Keratinocyte (primary cell): ENCODE measurements around the gene ACSS1. TPM values are rescaled to one million over a fixed set of nuclear protein-coding genes. Genes with fewer than 3 reads are reported as not detected.
A peak's percentile ranks its signal among the peaks of the same experiment; 100 is the strongest.

ENCODE experiments used
- DNase-seq: peaks from one replicate; pipeline ENCODE4 v3.0.0-alpha.2; 2011; ENCODE audit warnings: low read depth, missing footprints, low spot score
- FAIRE-seq: peaks from 2 replicates; lab custom pipeline; 2011; peaks lifted over from hg19 to GRCh38; lab: Jason Lieb, UNC
- H2AFZ ChIP-seq: 2 replicates; pipeline ENCODE4 v1.6.0; 2012; ENCODE audit warnings: low read length, control low read depth, inconsistent platforms; ENCODE audit not compliant: control insufficient read depth
- H3K27ac ChIP-seq: 2 replicates; pipeline ENCODE4 v1.5.1; 2011; ENCODE audit warnings: low read length; ENCODE audit not compliant: control insufficient read depth, insufficient read depth
- H3K27me3 ChIP-seq: 3 replicates; pipeline ENCODE4 v1.6.0; 2011; ENCODE audit warnings: low read length; ENCODE audit not compliant: control insufficient read depth, insufficient read depth; ENCODE audit errors: extremely low read depth
- H3K36me3 ChIP-seq, 2 experiments: 2 replicates in 1 of 2; 3 replicates in 1 of 2; pipeline ENCODE4 v1.5.1; 2011; ENCODE audit warnings: low read length in 2 of 2, mild to moderate bottlenecking in 1 of 2; ENCODE audit not compliant: control insufficient read depth in 2 of 2, insufficient read depth in 2 of 2; ENCODE audit errors: extremely low read depth in 1 of 2
- H3K4me1 ChIP-seq: 3 replicates; pipeline ENCODE4 v1.5.1; 2011; ENCODE audit warnings: low read length; ENCODE audit not compliant: control insufficient read depth, insufficient read depth; ENCODE audit errors: extremely low read depth
- H3K4me2 ChIP-seq: 3 replicates; pipeline ENCODE4 v1.6.0; 2011; ENCODE audit warnings: low read depth, low read length; ENCODE audit not compliant: control insufficient read depth, insufficient read depth; ENCODE audit errors: extremely low read depth
- H3K4me3 ChIP-seq, 3 experiments: fragments of 200-600 bp in 1 of 3; sonication (generic) in 1 of 3; 2 replicates in 2 of 3; 3 replicates in 1 of 3; pipeline ENCODE4 v1.5.1; 2011 to 2016; ENCODE audit warnings: low read length in 3 of 3, mild to moderate bottlenecking in 3 of 3, control low read depth in 2 of 3, inconsistent platforms in 1 of 3, low read depth in 1 of 3, mixed read lengths in 1 of 3, mixed run types in 1 of 3, moderate library complexity in 1 of 3; ENCODE audit not compliant: control insufficient read depth in 2 of 3, insufficient read depth in 2 of 3; ENCODE audit errors: extremely low read depth in 1 of 3
- H3K79me2 ChIP-seq: 2 replicates; pipeline ENCODE4 v1.6.0; 2012; ENCODE audit warnings: low read length; ENCODE audit not compliant: control insufficient read depth, insufficient read depth
- H3K9ac ChIP-seq: 3 replicates; pipeline ENCODE4 v1.6.0; 2011; ENCODE audit warnings: low read length; ENCODE audit not compliant: control insufficient read depth, insufficient read depth; ENCODE audit errors: extremely low read depth
- H3K9me1 ChIP-seq: 3 replicates; pipeline ENCODE4 v1.6.0; 2011; ENCODE audit warnings: low read length; ENCODE audit not compliant: control insufficient read depth, insufficient read depth; ENCODE audit errors: extremely low read depth
- H3K9me3 ChIP-seq: 2 replicates; pipeline ENCODE4 v1.5.1; 2012; ENCODE audit warnings: low read depth, low read length; ENCODE audit not compliant: control insufficient read depth
- H4K20me1 ChIP-seq: 3 replicates; pipeline ENCODE4 v1.6.0; 2011; ENCODE audit warnings: low read length; ENCODE audit not compliant: control insufficient read depth, insufficient read depth; ENCODE audit errors: extremely low read depth
- CTCF ChIP-seq, 3 experiments: IDR thresholded peaks in 1 of 3; conservative IDR thresholded peaks in 1 of 3; optimal IDR thresholded peaks in 1 of 3; 2 replicates in 2 of 3; 3 replicates in 1 of 3; pipeline versions ENCODE3 to v1.5.1; 2011; ENCODE audit warnings: low read length in 3 of 3, mild to moderate bottlenecking in 3 of 3, moderate library complexity in 2 of 3, control low read depth in 1 of 3, inconsistent platforms in 1 of 3; ENCODE audit not compliant: insufficient read depth in 2 of 3; ENCODE audit errors: extremely low read depth in 1 of 3
- EZH2 ChIP-seq: IDR thresholded peaks from one replicate; pipeline ENCODE4 v1.6.1; 2012; ENCODE audit warnings: inconsistent platforms, mild to moderate bottlenecking, low read length, moderate library complexity
- dilution Hi-C: fragments of 300-500 bp; cut with MboI; formaldehyde crosslinking; loops from one replicate; pipeline ENCODE4 v1.7.0; 2020; ENCODE audit warnings: low sequenced_read_pairs; ENCODE audit not compliant: extremely low pct_ligation_motif_present
- polyA plus RNA-seq, 5 experiments: library from polyadenylated mRNA; depleted of rRNA in 3 of 5; stranded (reverse) in 3 of 5; stranded (forward) in 1 of 5; unstranded in 1 of 5; fragments of >200 nt; gene quantifications; 1 replicate in 1 of 5; 2 replicates in 3 of 5; 3 replicates in 1 of 5; pipeline versions ENCODE4 v1.2.1 to v1.2.3, GENCODE V29; 2011 to 2012; ENCODE audit warnings: missing spikeins in 2 of 5, low read depth in 1 of 5, low replicate concordance in 1 of 5

ACSS1 gene
- polyA plus RNA-seq, 1 donor (not counting 4 experiments of a cell fraction or from before 2014, with no cell fraction given) = 1.5 TPM

- peak overlapping the region in 1 of 3 experiments; percentile 88 for H3K4me3 ChIP-seq
- dilution Hi-C loops = no loop called here
- FAIRE-seq = no peak
Observed at GRCh38 chr20:24990810-24991252, 67.1 kb downstream of the ACSS1 start.

GRCh38 chr20:24989162-24989561 is 68.8 kb downstream of the ACSS1 start:
- Histone ChIP-seq H3K4me3 (no peak overlapping the region), H3K79me2 (peaks cover 34% of the 10 kb centered on the region), H3K27ac (no peak overlapping the region), H2AFZ (no peak overlapping the region), H3K4me2 (no peak overlapping the region), H4K20me1 (no peaks in the 10 kb centered on the region), H3K36me3 (peaks cover 3% of the 10 kb centered on the region in 2 experiments), H3K9me3 (no peaks in the 10 kb centered on the region), H3K9ac (no peak overlapping the region), H3K4me1 (peaks cover 28% of the 10 kb centered on the region), H3K27me3 (no peaks in the 10 kb centered on the region), H3K9me1 (no peaks in the 10 kb centered on the region)
- FAIRE-seq (no peak), DNase-seq (no peak)
- TF ChIP-seq EZH2 = no peak
- no peak for TF ChIP-seq CTCF (optimal IDR thresholded peaks at IDR 0.05 in 1 of 3, IDR thresholded peaks at IDR 0.05 in 1 of 3, conservative IDR thresholded peaks at IDR 0.05 in 1 of 3; ENCODE audit: extremely low read depth in 1 of 3, insufficient read depth in 2 of 3, low read length in 3 of 3)
- dilution Hi-C loops = no loop called here

More at GRCh38 chr20:24990810-24991252, 67.1 kb downstream of the ACSS1 start:
- no peaks in the 10 kb centered on the region for H3K27me3 ChIP-seq
- H4K20me1 ChIP-seq = no peaks in the 10 kb centered on the region
- H3K79me2 ChIP-seq = peaks cover 29% of the 10 kb centered on the region
- TF ChIP-seq CTCF (optimal IDR thresholded peaks at IDR 0.05 in 1 of 3, IDR thresholded peaks at IDR 0.05 in 1 of 3, conservative IDR thresholded peaks at IDR 0.05 in 1 of 3; ENCODE audit: extremely low read depth in 1 of 3, insufficient read depth in 2 of 3, low read length in 3 of 3) (no peak), EZH2 (no peak)
- no peaks in the 10 kb centered on the region for H3K9me3 ChIP-seq
- H3K4me2 ChIP-seq = peak overlapping the region; percentile 81
- no peak overlapping the region for H2AFZ ChIP-seq
- peaks cover 28% of the 10 kb centered on the region for H3K4me1 ChIP-seq
- H3K27ac ChIP-seq = no peak overlapping the region
- H3K9me1 ChIP-seq = no peaks in the 10 kb centered on the region
- H3K9ac ChIP-seq = peak overlapping the region; percentile 18
- DNase-seq = no peak
- peaks cover 3% of the 10 kb centered on the region in 2 experiments for H3K36me3 ChIP-seq
